GM19025 (cell line): Measurements from ENCODE around the gene C6orf15.

Experiments used
- ATAC-seq: cut with Tn5 transposase; IDR thresholded peaks from one replicate; pipeline ENCODE4 v1.9.1; 2021; ENCODE audit warnings: mild to moderate bottlenecking, low read depth, moderate library complexity; ENCODE audit not compliant: unreplicated experiment

C6orf15 gene

DNA sequence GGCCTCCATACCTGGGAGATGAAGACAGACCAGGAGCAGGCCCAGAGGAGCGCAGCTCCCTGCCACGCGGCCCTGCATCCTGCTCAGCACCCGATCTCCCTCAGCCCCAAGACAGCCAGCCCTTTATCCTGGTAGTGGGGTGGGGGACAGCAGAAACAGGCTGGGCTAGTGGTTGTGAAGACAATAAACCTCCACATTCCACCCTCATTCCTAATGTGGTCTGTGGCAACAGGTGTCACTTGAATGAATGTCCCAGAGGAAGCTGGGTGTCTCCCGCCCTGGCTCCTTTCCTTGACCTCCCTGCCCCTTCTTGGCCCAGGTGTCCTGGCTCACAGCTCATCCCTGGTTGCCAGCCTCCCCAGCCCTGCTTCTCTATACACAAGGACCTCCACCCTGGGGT, at the start of gene C6orf15:
TSS of gene C6orf15 (minus strand) at position 98 of the 400 bp plus-strand sequence. CDS start at position 78, 20 bp downstream.
- no peak for ATAC-seq

DNA sequence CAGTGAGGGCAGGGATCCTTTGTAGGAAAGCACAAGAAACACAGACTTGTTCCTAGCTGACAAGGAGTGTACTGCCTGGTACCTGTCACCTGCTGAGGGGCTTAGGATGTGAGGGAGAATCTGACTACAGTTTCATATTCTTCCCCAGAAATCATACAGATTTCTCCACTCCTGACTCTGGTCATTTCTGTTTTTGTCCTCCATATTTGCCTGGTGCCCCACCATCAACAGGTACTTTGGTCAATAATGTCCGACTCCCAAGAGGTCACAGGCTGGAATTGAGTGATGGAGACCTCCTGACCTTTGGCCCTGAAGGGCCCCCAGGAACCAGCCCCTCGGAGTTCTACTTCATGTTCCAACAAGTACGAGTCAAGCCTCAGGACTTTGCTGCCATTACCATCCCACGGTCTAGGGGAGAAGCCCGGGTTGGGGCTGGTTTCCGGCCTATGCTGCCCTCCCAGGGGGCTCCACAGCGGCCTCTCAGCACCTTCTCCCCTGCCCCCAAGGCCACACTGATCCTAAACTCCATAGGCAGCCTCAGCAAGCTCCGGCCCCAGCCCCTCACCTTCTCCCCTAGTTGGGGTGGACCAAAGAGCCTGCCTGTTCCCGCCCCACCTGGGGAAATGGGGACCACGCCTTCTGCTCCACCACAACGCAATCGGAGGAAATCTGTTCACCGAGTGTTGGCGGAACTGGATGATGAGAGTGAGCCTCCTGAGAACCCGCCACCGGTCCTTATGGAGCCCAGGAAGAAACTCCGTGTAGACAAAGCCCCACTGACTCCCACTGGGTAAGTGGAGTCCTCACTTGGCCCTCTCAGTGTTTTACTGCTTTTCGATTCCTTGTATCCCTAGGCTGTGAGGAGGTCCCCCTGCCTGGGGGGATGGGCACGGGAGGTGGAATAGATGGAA, 49.1 kb upstream of the C6orf15 start:
- ATAC-seq = no peak

DNA sequence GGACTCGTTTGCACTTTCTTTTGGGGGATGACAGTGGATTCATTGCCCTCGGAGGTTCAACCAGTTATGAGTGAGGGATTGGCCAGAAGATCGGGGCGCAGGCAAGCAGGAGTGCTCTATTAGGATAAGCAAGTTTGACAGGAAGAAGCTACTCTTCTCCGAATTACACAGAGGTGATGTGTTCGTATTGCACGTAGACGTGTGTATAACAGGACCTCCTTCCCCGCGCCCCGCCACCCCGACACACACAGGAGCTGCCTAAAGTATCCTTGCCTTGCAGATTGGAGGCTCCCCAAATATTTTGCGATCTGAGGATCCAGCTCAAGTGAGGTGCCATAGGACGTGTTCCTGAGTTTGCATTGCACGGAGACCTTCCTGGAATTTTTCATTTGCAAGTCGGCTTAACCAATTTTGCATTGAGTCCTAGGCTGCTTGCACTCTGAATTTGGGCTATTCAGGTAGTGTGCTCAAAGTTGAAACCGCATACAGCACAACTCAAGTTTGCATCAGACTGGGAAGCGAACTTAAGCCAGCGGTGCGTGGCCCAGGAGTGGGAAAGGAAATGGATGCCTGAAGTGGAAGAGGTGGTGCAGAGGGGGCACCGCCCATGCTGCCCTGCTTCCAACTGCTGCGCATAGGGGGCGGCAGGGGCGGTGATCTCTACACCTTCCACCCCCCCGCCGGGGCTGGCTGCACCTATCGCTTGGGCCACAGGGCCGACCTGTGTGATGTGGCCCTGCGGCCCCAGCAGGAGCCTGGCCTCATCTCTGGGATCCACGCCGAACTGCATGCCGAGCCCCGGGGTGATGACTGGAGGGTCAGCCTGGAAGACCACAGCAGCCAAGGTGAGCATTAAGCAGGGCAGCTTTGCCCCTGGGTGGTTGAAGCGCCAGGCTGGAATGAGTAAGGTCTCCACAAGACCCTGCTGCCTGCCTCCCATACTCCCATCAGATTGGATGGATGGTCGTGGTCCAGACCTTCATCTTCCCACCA, 46.8 kb upstream of the C6orf15 start:
- no peak for ATAC-seq

DNA sequence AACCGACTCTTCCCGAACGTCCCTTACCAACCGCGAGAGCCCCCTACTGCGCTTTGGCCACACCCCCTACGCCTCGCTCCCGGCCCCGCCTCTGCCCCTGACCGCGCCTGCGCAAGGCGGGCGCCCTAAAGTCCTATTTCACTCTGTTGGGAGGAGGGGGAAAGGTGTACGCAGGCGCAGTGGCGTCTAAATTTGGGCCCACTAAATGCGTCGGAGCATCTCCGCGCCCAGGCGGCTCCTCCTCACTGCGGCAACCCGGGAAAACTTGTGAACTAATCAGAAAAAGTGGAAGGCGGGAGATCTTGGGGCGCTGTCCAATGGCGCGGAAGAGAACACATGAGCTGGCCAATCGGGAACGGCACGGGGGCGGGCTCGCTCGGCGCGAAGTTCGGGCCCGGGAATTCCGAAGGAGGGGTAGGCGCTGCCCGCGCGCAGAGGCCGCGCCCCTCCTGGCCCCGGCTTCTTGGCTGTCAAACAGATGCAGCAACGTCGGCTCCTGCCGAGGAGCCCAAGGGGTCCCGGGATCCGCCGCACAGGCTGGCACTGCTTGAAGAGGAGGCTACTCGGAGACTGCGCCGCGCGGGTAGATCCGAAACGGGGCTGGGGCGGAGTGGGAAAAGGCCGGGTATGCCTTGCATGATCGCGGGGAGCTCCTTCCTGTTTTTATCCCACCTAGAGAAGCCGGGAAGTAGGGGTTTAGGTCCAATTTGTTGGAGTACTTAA, 45.9 kb upstream of the C6orf15 start, which contains the start of gene TCF19:
TSS of gene TCF19 (plus strand) at position 450 of the 723 bp plus-strand sequence. CDS start 881 bp downstream, outside the sequence.
- peak; percentile 83 for ATAC-seq

DNA sequence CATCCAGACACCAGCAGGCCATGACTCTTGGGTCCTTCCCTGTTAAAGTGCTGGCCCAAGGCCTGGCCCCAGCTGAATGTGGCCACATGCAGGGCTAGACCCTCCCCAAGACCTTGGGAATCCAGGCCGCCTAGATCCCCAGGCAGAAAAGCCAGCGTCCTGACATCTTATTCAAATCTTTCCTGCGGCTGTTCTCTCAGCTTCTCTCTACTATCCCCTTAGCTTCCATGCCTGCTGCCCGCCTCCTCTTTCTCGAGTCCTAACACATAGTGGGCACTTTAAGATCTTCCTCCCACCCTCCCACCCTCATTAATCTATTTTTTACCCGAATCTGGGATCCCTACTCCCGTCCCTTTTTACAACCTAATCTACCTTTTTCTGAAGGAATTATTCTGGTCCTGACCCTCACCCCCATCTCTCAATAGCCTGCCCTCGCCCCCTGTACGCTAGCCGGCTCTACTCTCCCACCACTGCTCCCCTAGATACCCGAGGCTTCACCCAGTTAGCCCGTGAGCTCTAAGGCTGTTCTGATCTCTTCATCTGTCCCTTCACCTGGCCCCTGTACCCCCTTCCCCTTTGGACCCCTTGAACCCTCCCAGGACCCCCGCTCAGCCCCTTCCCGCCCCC, 45.3 kb upstream of the C6orf15 start, which contains the start of gene CCHCR1:
TSS of gene CCHCR1 (minus strand) at position 290 of the 627 bp plus-strand sequence. CDS start at position 88, 202 bp downstream.
- no peak for ATAC-seq

DNA sequence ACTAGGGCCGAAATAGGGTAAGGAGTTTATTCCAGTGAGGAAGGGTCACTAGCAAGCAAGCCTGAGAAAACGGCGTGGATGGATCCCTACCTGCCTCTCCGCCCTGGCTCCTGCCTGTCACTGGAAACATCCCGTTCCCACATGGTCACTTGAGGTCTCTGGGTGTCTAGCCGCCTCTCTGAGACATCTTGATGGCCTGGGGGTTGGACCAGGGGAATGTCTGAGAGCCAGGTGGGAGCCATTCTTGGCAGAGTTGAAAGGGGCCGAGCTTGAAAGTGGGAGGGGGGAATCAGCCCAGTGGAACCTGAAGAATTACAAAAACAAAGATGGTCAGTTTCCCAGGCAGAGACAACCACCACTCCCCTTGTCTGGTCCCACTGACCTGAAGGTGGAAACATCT, 44.3 kb upstream of the C6orf15 start:
- no peak for ATAC-seq

DNA sequence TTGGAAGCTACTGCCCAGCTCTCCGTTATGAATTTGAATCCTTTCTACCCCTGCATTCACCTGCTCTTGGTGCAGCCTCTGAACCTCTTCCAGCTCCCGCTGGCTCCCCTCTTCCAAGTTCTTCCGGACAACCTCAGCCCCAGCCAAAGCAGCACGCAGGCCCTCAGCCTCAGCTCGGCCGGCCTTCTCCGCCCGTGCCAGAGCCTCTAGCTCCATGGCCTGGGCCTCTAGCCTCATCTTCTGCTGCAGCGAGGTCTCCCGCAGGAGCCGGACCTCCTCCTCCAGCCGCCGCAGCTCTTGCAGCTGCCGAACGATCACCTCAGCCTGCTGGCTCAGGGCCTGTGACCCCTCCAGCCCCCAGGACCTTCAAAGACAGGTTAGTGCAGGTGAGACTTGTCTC, 42.1 kb upstream of the C6orf15 start:
- no peak for ATAC-seq

DNA sequence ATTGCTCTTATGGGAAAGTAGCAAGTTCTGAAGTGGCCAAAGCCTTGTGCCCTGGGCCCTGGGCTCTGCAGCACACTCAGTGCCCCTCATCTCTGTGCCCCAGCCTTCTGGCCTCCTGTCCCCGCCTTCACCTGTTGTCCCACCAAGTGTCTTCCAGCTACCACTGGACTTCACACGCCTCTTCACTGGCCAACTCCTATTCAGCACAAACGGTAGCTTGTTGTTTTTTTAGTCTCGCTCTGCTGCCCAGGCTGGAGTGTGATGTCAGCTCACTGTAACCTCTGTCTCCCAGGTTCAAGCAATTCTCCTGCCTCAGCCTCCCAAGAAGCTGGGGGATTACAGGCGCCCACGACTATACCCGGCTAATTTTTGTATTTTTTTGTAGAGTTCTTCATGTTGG, 40.4 kb upstream of the C6orf15 start:
- no peak for ATAC-seq

DNA sequence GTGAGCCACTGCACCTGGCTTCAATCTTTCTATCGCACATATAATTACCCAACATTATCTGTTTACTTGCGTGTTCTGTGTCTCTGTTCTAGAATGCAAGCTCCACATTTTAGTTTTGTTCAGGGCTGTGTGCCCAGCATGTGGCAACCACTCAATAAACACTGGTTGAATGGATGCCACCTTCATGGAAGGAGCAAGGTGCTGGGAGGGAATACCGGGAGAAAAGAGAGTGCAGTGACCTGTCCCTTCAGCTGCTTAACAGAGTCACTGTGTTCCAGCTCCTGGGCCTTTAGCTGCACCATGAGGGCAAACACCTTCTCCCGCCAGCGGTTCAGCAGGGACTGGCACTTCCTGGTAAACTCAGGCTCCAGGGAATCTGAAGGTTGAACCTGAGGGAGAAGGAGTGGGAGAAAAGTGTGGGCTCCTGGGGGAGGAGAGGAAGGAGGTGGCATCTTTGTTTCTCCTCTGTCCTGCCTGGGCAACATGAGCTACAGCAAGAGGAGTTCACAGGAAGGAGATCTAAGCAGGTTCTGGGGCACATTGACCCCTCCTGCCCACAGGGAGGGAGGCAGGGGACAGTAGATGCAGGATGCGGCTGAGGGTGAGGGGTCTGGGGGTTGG, 37.6 kb upstream of the C6orf15 start:
- no peak for ATAC-seq

DNA sequence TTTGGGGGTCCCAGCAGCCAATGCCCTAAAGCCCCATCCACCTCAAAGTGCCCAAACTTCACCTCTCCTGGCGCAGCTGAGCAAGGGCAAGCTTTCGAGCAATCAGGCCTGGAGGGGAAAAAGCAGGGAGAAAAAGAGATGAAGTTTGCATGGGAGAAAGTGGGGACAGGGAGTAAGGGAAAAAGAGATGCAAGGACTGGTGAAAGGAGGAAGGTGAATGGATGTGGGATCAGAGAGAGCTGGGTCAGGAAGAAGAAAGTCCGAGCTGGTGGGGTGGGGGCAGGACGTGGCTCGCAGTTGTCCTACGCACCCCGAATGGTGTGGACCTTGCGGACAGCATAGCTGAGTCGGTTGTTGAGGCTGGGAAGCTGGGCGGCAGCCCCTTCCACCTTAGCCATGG, 33.0 kb upstream of the C6orf15 start:
- ATAC-seq = no peak

DNA sequence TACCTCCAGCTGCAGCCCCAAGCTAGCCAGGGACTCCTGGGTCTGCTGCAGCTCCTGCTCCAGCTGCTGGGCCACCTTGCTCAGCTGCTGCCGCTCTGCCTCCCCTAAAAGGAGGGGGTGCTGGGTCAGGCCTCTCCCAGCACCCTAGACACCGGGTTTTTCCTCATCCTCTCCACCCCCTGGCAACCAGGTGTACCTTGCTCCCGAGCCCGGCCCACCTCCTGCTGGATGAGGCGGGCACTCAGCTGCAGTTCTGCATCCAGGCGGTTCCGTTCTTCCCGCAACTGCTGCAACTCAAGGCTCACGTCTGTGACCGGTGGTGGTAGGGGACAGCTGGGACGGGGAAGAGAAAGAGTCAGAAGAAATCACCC, 32.6 kb upstream of the C6orf15 start:
- no peak for ATAC-seq

DNA sequence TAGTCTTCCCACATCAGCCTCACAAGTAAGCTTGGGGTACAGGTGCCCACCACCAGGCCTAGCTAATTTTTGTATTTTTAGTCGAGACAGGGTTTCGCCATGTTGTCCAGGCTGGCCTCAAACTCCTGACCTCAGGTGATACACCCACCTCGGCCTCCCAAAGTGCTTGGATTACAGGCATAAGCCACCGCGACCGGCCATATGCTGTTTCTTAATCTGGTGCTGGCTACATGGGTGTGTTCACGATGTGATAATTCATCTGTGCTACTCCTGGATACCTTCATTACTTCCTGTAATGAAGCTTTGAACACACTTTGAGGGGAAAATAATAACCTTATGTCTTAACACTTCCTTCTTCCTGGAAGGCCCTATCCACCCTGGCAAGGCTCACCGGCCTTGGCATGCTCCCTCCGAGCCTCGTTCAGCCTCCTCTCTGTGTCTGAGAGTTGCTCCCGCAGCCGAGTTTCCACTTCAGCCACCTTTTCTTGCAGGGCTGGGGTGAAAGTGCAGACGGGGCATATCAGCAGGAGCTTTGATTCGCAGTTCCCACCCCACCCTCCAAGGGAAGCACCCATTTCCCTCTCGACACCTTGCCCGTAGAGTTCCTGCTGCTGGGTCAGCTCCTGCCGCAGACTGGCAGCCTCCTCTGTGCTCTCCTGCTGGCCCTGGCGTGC, 32.1 kb upstream of the C6orf15 start:
- no peak for ATAC-seq

DNA sequence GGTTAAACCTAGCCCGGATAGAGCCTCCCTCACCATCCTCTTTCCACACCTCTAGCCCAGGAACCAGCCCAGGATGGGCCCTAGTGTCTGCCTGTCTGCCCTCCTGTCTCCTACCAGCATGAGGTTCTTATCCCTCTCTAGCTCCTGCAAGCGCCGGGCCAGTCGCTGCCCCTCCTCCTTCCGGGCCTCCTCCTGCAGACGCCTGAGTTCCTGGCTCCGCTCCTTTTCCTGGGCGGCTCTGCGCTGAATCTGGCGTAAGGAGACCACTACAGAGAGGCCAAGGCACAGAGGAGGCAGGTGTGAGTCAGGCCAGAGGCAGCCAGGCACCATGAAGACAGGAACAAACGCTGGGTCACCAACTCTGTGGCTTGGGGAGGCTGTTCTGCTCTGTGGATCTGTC, 30.8 kb upstream of the C6orf15 start:
- ATAC-seq = no peak

DNA sequence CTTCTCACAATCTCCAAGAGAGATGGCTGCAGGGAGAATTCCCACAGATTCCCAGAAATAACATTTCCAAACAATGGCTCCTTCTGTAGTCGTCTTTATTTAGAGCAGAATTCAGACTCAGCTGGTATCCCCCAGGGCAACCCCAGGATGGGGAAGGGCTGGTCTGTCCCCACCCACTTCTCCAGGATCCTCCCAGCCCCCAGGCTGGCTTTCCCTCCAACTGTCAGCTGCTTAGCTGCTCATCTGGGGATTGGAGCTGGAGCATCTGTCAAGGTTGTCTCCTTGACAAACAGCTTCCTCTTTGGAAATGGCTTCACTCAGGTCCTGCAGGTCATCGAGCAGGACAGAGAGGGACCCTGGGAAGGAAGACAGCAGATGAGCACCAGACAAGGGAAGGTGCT, 30.0 kb upstream of the C6orf15 start:
- no peak for ATAC-seq

DNA sequence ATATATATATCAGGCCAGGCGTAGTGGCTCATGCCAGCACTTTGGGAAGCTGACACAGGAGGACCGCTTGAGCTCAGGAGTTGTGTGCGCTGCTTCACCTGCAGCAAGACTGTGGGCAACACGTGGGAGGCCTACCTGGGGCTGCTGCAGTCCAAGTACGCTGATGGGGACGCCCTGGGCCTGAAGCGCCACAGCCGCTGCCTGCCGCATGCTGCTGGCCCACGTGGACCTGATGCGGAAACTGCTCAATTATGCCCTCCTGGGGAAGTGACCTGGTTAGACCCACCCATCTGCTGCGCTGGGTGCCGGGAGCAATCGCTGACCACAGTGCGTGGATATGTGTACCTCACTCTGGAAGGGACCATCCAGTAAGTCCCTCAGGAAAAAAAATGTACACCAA, 28.3 kb upstream of the C6orf15 start:
- no peak for ATAC-seq

DNA sequence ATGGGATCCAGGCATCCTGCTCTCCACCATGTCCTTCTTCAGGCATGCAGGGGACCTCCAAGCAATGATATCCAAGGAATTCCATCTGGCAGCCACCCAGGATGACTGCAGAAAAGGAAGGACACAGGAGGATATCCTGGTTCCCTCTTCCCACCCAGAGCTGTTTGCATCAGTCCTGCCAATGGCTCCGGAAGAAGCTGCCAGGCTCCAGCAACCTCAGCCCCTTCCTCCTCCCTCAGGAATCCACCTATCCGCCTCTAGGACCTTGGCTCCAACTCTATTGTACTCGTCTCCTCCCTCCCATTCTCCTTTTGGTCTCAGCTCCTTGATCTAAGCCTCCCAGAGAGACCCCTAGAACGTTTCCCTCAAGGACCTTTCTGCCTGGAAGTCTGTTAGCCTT, 27.2 kb upstream of the C6orf15 start:
- ATAC-seq = no peak

DNA sequence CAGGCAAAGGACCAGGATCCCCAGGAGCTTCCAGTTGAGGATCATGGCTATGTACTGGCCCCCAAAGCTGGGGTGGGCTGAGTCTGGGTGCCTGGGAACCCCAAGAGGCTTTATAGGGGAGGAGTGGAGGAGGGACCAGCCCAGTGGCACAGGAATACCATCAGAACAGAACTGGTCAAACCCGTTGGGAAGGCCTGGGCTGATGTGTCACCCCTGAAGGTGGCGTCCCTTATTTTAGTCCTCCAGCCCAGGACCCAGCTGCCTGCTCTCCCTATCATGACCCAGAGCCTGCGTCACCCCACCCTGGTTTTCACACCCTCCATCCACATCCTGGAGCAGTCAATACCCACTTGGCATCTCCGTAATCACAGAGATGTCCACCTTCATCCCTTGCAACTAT, 26.6 kb upstream of the C6orf15 start, which contains the start of gene PSORS1C2:
TSS of gene PSORS1C2 (minus strand) at position 85 of the 400 bp plus-strand sequence. CDS start at position 45, 40 bp downstream.
- ATAC-seq = no peak

DNA sequence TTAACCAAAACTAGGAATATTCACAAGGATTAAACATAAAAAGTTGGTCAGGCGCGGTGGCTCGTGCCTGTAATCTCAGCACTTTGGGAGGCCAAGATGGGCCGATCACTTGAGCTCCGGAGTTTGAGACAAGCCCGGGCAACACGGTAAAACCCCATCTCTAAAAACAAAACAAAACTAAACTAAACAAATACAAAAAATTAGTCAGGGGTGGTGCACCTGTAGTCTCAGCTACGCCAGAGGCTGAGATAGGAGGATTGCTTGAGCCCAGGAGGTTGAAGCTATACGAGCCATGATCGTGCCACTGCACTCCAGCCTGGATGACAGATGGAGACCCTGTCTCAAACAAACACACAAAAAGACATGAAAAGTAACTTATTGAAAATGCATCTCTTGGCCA, 23.3 kb upstream of the C6orf15 start:
- no peak for ATAC-seq

DNA sequence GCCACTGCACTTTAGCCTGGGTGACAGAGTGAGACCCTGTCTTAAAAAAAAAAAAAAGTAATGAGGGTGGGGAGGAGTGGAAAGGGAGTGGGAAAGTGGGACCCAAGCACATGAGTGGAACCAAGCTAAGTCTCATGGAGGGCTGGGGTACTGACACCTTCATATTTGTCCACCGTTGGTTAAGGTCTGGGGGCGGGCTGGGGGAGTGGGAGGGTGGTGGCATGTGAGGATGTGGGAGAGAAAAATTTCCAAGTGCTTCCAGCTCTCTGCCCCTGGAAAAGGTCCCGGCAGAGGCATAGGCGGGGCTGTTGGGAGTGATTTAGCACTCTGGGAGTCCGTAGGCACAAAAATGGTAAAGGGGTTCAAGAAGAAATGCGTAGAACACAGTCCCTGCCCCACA, 20.4 kb upstream of the C6orf15 start:
- no peak for ATAC-seq
